Activated naive CD8-positive, alpha-beta T cell (primary cell): ENCODE data around the gene PRSS33.

ENCODE experiments used
- H3K27ac Mint-ChIP-seq: one replicate; pipeline ENCODE4 v1.8.0; 2021; ENCODE audit warnings: mixed read lengths
- H3K27me3 Mint-ChIP-seq: one replicate; pipeline ENCODE4 v1.8.0; 2021; ENCODE audit warnings: mixed read lengths
- H3K36me3 Mint-ChIP-seq: one replicate; pipeline ENCODE4 v1.8.0; 2021; ENCODE audit warnings: mixed read lengths
- H3K4me1 Mint-ChIP-seq: one replicate; pipeline ENCODE4 v1.8.0; 2021; ENCODE audit warnings: low read depth, mixed read lengths
- H3K4me3 Mint-ChIP-seq: one replicate; pipeline ENCODE4 v1.8.0; 2021; ENCODE audit warnings: mild to moderate bottlenecking, mixed read lengths
- H3K9me3 Mint-ChIP-seq: one replicate; pipeline ENCODE4 v1.8.0; 2021; ENCODE audit warnings: low read depth, mixed read lengths

PRSS33 gene

GRCh38 chr16:2814551-2815298 lies 27.4 kb upstream of the PRSS33 start:
- Mint-ChIP-seq H3K4me1 (no peaks in the 10 kb centered on the region), H3K27me3 (no peaks in the 10 kb centered on the region), H3K36me3 (no peaks in the 10 kb centered on the region), H3K27ac (no peak overlapping the region), H3K4me3 (no peak overlapping the region), H3K9me3 (no peaks in the 10 kb centered on the region)

GRCh38 chr16:2813771-2814221 lies 26.4 kb upstream of the PRSS33 start:
- no peaks in the 10 kb centered on the region for H3K36me3 Mint-ChIP-seq
- no peak overlapping the region for H3K27ac Mint-ChIP-seq
- H3K4me3 Mint-ChIP-seq, result no peak overlapping the region
- no peaks in the 10 kb centered on the region for H3K9me3 Mint-ChIP-seq
- H3K27me3 Mint-ChIP-seq, result peaks cover 2% of the 10 kb centered on the region
- no peaks in the 10 kb centered on the region for H3K4me1 Mint-ChIP-seq

- no peaks in the 10 kb centered on the region for H3K36me3 Mint-ChIP-seq
- H3K4me3 Mint-ChIP-seq, result no peak overlapping the region
- H3K27ac Mint-ChIP-seq, result no peak overlapping the region
- H3K4me1 Mint-ChIP-seq, result no peaks in the 10 kb centered on the region
- peaks cover 3% of the 10 kb centered on the region for H3K27me3 Mint-ChIP-seq
- H3K9me3 Mint-ChIP-seq, result no peaks in the 10 kb centered on the region
Measured at GRCh38 chr16:2811703-2812471, 24.5 kb upstream of the PRSS33 start.

GRCh38 chr16:2810651-2811050 lies 23.3 kb upstream of the PRSS33 start:
- Mint-ChIP-seq H3K4me1 (no peaks in the 10 kb centered on the region), H3K27ac (no peak overlapping the region), H3K9me3 (no peaks in the 10 kb centered on the region), H3K36me3 (no peaks in the 10 kb centered on the region), H3K27me3 (peaks cover 3% of the 10 kb centered on the region), H3K4me3 (no peak overlapping the region)

GRCh38 chr16:2809149-2809760 lies 21.9 kb upstream of the PRSS33 start:
- H3K4me1 Mint-ChIP-seq, result no peaks in the 10 kb centered on the region
- peaks cover 3% of the 10 kb centered on the region for H3K27me3 Mint-ChIP-seq
- no peaks in the 10 kb centered on the region for H3K9me3 Mint-ChIP-seq
- H3K4me3 Mint-ChIP-seq, result no peak overlapping the region
- no peak overlapping the region for H3K27ac Mint-ChIP-seq
- no peaks in the 10 kb centered on the region for H3K36me3 Mint-ChIP-seq

GRCh38 chr16:2808181-2808580 lies 20.8 kb upstream of the PRSS33 start:
- Mint-ChIP-seq H3K9me3 (peaks cover 5% of the 10 kb centered on the region), H3K4me3 (no peak overlapping the region), H3K27me3 (peaks cover 3% of the 10 kb centered on the region), H3K27ac (no peak overlapping the region), H3K36me3 (peaks cover 3% of the 10 kb centered on the region), H3K4me1 (no peaks in the 10 kb centered on the region)

- H3K4me1 Mint-ChIP-seq, result no peaks in the 10 kb centered on the region
- H3K36me3 Mint-ChIP-seq, result peaks cover 3% of the 10 kb centered on the region
- H3K27me3 Mint-ChIP-seq, result peaks cover 3% of the 10 kb centered on the region
- peaks cover 5% of the 10 kb centered on the region for H3K9me3 Mint-ChIP-seq
- no peak overlapping the region for H3K4me3 Mint-ChIP-seq
- no peak overlapping the region for H3K27ac Mint-ChIP-seq
Measured at GRCh38 chr16:2806286-2806685, 18.9 kb upstream of the PRSS33 start.

- H3K4me3 Mint-ChIP-seq, result no peak overlapping the region
- H3K9me3 Mint-ChIP-seq, result peaks cover 5% of the 10 kb centered on the region
- H3K27ac Mint-ChIP-seq, result no peak overlapping the region
- peaks cover 3% of the 10 kb centered on the region for H3K27me3 Mint-ChIP-seq
- H3K36me3 Mint-ChIP-seq, result peaks cover 3% of the 10 kb centered on the region
- no peaks in the 10 kb centered on the region for H3K4me1 Mint-ChIP-seq
Measured at GRCh38 chr16:2804728-2805127, 17.4 kb upstream of the PRSS33 start.

GRCh38 chr16:2803545-2804195 lies 16.3 kb upstream of the PRSS33 start:
- no peak overlapping the region for H3K27ac Mint-ChIP-seq
- H3K36me3 Mint-ChIP-seq, result peaks cover 3% of the 10 kb centered on the region
- H3K9me3 Mint-ChIP-seq, result peaks cover 5% of the 10 kb centered on the region
- no peaks in the 10 kb centered on the region for H3K27me3 Mint-ChIP-seq
- H3K4me1 Mint-ChIP-seq, result no peaks in the 10 kb centered on the region
- H3K4me3 Mint-ChIP-seq, result no peak overlapping the region

- Mint-ChIP-seq H3K36me3 (peaks cover 3% of the 10 kb centered on the region), H3K9me3 (peaks cover 5% of the 10 kb centered on the region), H3K4me3 (no peak overlapping the region), H3K4me1 (no peaks in the 10 kb centered on the region), H3K27me3 (no peaks in the 10 kb centered on the region), H3K27ac (no peak overlapping the region)
Measured at GRCh38 chr16:2799859-2800226, 12.5 kb upstream of the PRSS33 start.

- H3K27ac Mint-ChIP-seq, result no peak overlapping the region
- H3K36me3 Mint-ChIP-seq, result peaks cover 3% of the 10 kb centered on the region
- peaks cover 5% of the 10 kb centered on the region for H3K9me3 Mint-ChIP-seq
- H3K4me3 Mint-ChIP-seq, result no peak overlapping the region
- no peaks in the 10 kb centered on the region for H3K4me1 Mint-ChIP-seq
- peaks cover 2% of the 10 kb centered on the region for H3K27me3 Mint-ChIP-seq
Measured at GRCh38 chr16:2799205-2799858, 12.0 kb upstream of the PRSS33 start.

GRCh38 chr16:2798723-2799204 lies 11.4 kb upstream of the PRSS33 start:
- Mint-ChIP-seq H3K27ac (no peak overlapping the region), H3K9me3 (peaks cover 3% of the 10 kb centered on the region), H3K36me3 (peaks cover 2% of the 10 kb centered on the region), H3K4me3 (no peak overlapping the region), H3K27me3 (peaks cover 3% of the 10 kb centered on the region), H3K4me1 (no peaks in the 10 kb centered on the region)

GRCh38 chr16:2795395-2796143 lies 8.2 kb upstream of the PRSS33 start:
- no peaks in the 10 kb centered on the region for H3K4me1 Mint-ChIP-seq
- H3K36me3 Mint-ChIP-seq, result no peaks in the 10 kb centered on the region
- no peak overlapping the region for H3K4me3 Mint-ChIP-seq
- no peak overlapping the region for H3K27ac Mint-ChIP-seq
- no peaks in the 10 kb centered on the region for H3K9me3 Mint-ChIP-seq
- H3K27me3 Mint-ChIP-seq, result peaks cover 7% of the 10 kb centered on the region

- H3K27me3 Mint-ChIP-seq, result peaks cover 7% of the 10 kb centered on the region
Measured at GRCh38 chr16:2792940-2793339, 5.6 kb upstream of the PRSS33 start.

More at GRCh38 chr16:2792940-2793339, 5.6 kb upstream of the PRSS33 start:
- H3K4me3 Mint-ChIP-seq, result no peak overlapping the region
- peaks cover 3% of the 10 kb centered on the region for H3K4me1 Mint-ChIP-seq
- no peaks in the 10 kb centered on the region for H3K9me3 Mint-ChIP-seq
- no peaks in the 10 kb centered on the region for H3K36me3 Mint-ChIP-seq
- H3K27ac Mint-ChIP-seq, result no peak overlapping the region
